Activated CD8-positive, alpha-beta memory T cell treated with anti-CD3 and anti-CD28 coated beads for 1 hour (primary cell): ENCODE results near the gene CHIC1.

Source experiments
- DNase-seq, 2 donors: peaks; one replicate each; pipeline ENCODE4 v3.0.0-alpha.2; 2020; ENCODE audit warnings: low read depth in 1 of 2; ENCODE audit errors: extremely low read depth in 1 of 2

CHIC1 gene

DNA sequence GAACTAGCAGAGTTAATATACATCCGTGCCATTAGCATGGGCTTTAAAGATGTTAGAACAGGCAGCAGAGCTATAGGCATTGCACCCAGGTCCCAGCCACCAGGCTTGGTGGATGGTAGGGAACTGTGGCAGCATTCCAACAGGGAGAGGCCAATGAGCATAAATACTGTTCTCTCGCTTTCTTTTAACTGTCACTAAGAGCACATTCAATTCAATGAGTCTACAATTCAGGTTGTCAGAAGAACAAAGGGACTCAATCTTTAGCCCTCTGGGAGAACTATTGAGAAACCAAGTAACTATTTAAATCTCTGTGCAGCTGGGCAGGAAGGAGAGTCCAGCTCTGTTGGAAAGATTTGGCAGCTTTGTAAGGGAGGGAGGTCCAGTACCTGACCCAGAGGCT, 165.6 kb downstream of the CHIC1 start:
- no peak for DNase-seq
